ENCODE data around the gene VPS8. TPM values are rescaled to one million over a fixed set of nuclear protein-coding genes. Genes with fewer than 3 reads are reported as not detected.

Gene VPS8
- total and polyA plus RNA-seq, 2 of the 13 experiments (the other 11 are each of a cell fraction or from before 2014, with no cell fraction given) = 14.2 to 35.1 TPM

DNA sequence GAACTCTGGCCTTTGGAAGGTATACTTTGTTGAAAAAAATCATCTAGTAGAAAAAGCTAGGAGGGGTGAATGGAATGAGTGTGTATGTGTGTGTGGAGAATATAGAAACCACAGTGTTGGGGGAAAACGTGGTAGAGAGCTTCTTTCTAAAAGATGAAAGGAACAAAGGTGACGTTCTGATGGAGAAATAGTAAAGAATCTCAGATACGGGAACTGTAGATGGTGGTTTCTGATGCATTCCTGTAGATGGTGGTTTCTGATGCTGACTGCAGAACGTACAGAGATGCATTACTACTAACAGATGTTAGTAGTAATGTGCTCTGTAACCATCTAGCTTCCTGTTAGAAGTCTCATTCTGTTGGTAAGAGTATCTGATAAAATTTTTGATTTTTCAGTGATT, 60.2 kb downstream of the VPS8 start:
- Histone ChIP-seq H3K9ac (ENCODE audit: insufficient read depth, low read depth, low read length) (no peak overlapping the region), H3K79me2 (ENCODE audit: insufficient read depth, low read length) (no peaks in the 10 kb centered on the region), H2AFZ (ENCODE audit: low read length) (no peak overlapping the region), H3K27ac (ENCODE audit: extremely low read length, insufficient read depth, low read length) (no peak overlapping the region), H3K4me2 (ENCODE audit: low read depth, low read length) (no peak overlapping the region), H4K20me1 (ENCODE audit: insufficient read depth, low read length) (no peaks in the 10 kb centered on the region), H3K4me1 (ENCODE audit: insufficient read depth, low read length) (no peaks in the 10 kb centered on the region), H3K27me3 (ENCODE audit: control insufficient read depth in 1 of 2, insufficient read depth in 2 of 2, low read length in 2 of 2) (no peaks in the 10 kb centered on the region), H3K36me3 (replicated peaks in 1 of 2; ENCODE audit: control insufficient read depth in 1 of 2, insufficient read depth in 2 of 2, low read length in 2 of 2) (peaks cover 3 to 32% of the 10 kb centered on the region in 2 experiments; a peak in 2 of 5 replicates), H3K4me3 (replicated peaks in 1 of 3; ENCODE audit: insufficient read depth in 1 of 3, low read depth in 2 of 3, low read length in 3 of 3) (no peak overlapping the region), H3K9me3 (ENCODE audit: low read length) (no peaks in the 10 kb centered on the region)
- CTCF ChIA-PET (ENCODE audit: low intra/inter-chr PET ratio, low total read pairs) = no interaction called here
- BruUV-seq (replicated peaks) = no TSS peak
- no peak for FAIRE-seq
- TF ChIP-seq NFE2L2 (IDR thresholded peaks at IDR 0.05; ENCODE audit: low read length) = no peak
- TF ChIP-seq ZNF142 (CRISPR knock-in tag; IDR thresholded peaks at IDR 0.05) = no peak
- TF ChIP-seq, protein P1, sequence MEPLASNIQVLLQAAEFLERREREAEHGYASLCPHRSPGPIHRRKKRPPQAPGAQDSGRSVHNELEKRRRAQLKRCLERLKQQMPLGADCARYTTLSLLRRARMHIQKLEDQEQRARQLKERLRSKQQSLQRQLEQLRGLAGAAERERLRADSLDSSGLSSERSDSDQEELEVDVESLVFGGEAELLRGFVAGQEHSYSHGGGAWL (CRISPR knock-in tag; IDR thresholded peaks at IDR 0.05) = no peak
- no peak for TF ChIP-seq SCMH1 (CRISPR knock-in tag; IDR thresholded peaks at IDR 0.05; ENCODE audit: borderline replicate concordance)
- no peak for TF ChIP-seq SAFB2 (CRISPR knock-in tag; IDR thresholded peaks at IDR 0.05; ENCODE audit: borderline replicate concordance, low read depth)
- TF ChIP-seq POGK (CRISPR knock-in tag; conservative IDR thresholded peaks at IDR 0.05) = no peak
- TF ChIP-seq, protein P2, sequence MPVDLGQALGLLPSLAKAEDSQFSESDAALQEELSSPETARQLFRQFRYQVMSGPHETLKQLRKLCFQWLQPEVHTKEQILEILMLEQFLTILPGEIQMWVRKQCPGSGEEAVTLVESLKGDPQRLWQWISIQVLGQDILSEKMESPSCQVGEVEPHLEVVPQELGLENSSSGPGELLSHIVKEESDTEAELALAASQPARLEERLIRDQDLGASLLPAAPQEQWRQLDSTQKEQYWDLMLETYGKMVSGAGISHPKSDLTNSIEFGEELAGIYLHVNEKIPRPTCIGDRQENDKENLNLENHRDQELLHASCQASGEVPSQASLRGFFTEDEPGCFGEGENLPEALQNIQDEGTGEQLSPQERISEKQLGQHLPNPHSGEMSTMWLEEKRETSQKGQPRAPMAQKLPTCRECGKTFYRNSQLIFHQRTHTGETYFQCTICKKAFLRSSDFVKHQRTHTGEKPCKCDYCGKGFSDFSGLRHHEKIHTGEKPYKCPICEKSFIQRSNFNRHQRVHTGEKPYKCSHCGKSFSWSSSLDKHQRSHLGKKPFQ (CRISPR knock-in tag; IDR thresholded peaks at IDR 0.05; ENCODE audit: insufficient replicate concordance) = no peak
- TF ChIP-seq PBX3 (CRISPR knock-in tag; IDR thresholded peaks at IDR 0.05; ENCODE audit: borderline replicate concordance) = no peak
- no peak for TF ChIP-seq HMGA1 (CRISPR knock-in tag; conservative IDR thresholded peaks at IDR 0.05)
- no peak for TF ChIP-seq SMARCC2 (IDR thresholded peaks at IDR 0.05)
- no peak for TF ChIP-seq ZNF547 (CRISPR knock-in tag; IDR thresholded peaks at IDR 0.05)
- no peak for TF ChIP-seq ATAD3A (CRISPR knock-in tag; IDR thresholded peaks at IDR 0.05)
- in situ Hi-C loops (cut with HindIII; ENCODE audit: extremely low pct_ligation_motif_present, low pct_unique_long_range_greater_than_20kb) (loop anchor here (10.0 kb wide), 1 partner anchor 343 kb away; no protein-coding TSS in a partner anchor), intact Hi-C loops (cut with micrococcal nuclease; ENCODE audit: unreplicated experiment) (no loop called here)
- DNase-seq (ENCODE audit: low spot score) = no peak
- POLR2A ChIA-PET = no interaction called here
- 87% methylated on average over 4 of the region's 4 CpGs for WGBS (ENCODE audit: low lambda C conversion rate)
- ATAC-seq = no peak

All from HepG2 (cell line).